OCI-LY1 (cell line): ENCODE measurements around the gene FRMD4A.

ENCODE experiments used
- EZH2 ChIP-seq: fragments of 200-600 bp; sonication (generic), shearing (Covaris generic); IDR thresholded peaks from 2 replicates; pipeline ENCODE4 v1.8.0; 2017; ENCODE audit warnings: borderline replicate concordance, mixed run types, mild to moderate bottlenecking, antibody characterized with exemption, low read length, moderate library complexity, mixed read lengths
- TF ChIP-seq, protein P1 (sequence below): fragments of 200-600 bp; sonication (generic), shearing (Covaris generic); IDR thresholded peaks from 2 replicates; pipeline ENCODE4 v1.5.1; 2017; ENCODE audit warnings: mild to moderate bottlenecking, antibody characterized with exemption, low read length, moderate library complexity, mixed read lengths

DNA sequence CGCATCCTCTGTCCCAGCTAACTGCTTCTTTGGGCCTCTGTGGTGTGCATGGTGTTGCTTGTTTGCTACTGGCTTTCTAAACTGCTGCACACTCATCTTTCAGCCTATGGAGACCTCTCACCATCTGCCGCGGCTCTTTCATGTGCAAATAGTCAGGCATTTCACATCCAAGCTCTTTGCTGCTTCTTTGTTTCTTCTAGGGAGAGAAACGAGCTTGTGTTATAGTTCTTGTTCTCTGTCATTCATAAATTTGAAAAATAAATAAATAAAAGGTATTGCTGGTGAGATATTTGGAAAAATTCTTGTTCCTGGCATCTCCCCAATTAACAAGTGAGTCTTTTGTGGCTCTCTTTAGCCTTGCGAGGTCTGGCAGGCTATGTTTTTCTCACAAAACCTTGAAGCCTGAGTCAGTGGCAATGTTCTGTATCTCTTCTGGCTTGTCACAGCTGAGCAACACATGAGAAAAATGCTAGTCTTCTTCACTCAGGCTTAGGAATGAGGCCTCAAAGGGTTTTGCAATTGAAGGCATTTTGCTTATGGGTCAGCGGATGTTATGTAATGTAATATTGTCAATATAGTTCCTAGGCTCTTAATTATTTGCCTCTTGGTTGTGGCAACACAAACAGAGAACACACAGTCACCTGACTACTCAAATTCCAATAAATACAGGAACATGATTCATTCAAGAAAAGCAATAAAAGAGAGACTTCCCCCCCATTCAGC, 274.0 kb downstream of the FRMD4A start:
- TF ChIP-seq EZH2: no peak
- TF ChIP-seq, protein P1, sequence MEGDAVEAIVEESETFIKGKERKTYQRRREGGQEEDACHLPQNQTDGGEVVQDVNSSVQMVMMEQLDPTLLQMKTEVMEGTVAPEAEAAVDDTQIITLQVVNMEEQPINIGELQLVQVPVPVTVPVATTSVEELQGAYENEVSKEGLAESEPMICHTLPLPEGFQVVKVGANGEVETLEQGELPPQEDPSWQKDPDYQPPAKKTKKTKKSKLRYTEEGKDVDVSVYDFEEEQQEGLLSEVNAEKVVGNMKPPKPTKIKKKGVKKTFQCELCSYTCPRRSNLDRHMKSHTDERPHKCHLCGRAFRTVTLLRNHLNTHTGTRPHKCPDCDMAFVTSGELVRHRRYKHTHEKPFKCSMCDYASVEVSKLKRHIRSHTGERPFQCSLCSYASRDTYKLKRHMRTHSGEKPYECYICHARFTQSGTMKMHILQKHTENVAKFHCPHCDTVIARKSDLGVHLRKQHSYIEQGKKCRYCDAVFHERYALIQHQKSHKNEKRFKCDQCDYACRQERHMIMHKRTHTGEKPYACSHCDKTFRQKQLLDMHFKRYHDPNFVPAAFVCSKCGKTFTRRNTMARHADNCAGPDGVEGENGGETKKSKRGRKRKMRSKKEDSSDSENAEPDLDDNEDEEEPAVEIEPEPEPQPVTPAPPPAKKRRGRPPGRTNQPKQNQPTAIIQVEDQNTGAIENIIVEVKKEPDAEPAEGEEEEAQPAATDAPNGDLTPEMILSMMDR: no peak
